GM12801 (cell line): ENCODE data around the gene PID1.

Source experiments
- TF ChIP-seq, protein P1 (sequence below): IDR thresholded peaks from one replicate; pipeline ENCODE4 v1.5.1; 2011; ENCODE audit warnings: control low read depth; ENCODE audit not compliant: insufficient read length; ENCODE audit errors: extremely low read depth

PID1 gene

GRCh38 chr2:229059331-229060033 lies 211.6 kb downstream of the PID1 start:
- TF ChIP-seq, protein P1, sequence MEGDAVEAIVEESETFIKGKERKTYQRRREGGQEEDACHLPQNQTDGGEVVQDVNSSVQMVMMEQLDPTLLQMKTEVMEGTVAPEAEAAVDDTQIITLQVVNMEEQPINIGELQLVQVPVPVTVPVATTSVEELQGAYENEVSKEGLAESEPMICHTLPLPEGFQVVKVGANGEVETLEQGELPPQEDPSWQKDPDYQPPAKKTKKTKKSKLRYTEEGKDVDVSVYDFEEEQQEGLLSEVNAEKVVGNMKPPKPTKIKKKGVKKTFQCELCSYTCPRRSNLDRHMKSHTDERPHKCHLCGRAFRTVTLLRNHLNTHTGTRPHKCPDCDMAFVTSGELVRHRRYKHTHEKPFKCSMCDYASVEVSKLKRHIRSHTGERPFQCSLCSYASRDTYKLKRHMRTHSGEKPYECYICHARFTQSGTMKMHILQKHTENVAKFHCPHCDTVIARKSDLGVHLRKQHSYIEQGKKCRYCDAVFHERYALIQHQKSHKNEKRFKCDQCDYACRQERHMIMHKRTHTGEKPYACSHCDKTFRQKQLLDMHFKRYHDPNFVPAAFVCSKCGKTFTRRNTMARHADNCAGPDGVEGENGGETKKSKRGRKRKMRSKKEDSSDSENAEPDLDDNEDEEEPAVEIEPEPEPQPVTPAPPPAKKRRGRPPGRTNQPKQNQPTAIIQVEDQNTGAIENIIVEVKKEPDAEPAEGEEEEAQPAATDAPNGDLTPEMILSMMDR, result no peak

DNA sequence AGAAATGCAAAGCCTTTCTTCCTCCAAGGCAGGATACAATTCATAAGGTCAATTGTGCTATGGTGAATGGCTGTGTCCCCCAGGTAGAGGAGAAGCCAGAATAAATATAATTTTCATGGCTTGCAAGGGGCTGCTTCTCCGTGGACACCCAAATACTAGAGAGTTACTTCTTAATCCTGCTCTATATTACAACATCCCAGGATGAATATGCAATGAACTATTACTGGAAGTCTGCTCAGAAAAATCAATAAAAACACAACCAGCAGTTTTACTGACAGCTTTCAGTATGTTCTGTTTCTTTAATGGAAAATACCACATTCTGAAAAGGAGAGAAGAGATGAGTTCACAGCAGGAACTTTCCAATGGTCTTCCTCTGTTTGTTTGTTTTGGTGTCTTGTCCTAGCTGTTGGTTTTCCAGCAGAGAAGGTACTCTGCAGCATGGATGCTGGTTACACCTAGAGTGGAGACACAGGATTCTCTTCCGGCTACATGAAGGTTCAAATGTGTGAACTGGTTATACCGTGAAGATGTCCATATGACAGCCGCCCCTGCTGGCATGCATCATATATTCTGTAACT lies 213.0 kb downstream of the PID1 start:
- TF ChIP-seq, protein P1, result no peak

- TF ChIP-seq, protein P1, result no peak
Measured at GRCh38 chr2:229054311-229054710, 216.8 kb downstream of the PID1 start.

DNA sequence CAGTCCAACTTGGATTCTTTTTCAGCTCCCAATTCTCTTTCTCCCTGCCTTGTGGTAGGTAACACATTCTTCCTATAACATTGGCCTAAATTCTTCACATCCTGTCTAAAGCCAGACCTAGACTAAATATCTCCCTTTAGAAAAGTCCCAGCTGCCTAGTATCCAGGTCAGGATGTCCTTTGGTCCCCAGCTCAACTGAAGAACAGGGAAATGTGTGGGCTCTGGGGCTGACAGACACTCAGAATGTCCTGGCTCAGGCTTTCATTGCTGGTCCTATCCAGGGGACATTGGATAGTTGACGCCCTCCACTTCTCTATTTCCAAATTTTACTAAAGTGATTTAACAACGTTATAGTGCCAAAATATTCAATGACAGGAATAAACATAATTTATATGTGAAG lies 219.3 kb downstream of the PID1 start:
- TF ChIP-seq, protein P1, result no peak

DNA sequence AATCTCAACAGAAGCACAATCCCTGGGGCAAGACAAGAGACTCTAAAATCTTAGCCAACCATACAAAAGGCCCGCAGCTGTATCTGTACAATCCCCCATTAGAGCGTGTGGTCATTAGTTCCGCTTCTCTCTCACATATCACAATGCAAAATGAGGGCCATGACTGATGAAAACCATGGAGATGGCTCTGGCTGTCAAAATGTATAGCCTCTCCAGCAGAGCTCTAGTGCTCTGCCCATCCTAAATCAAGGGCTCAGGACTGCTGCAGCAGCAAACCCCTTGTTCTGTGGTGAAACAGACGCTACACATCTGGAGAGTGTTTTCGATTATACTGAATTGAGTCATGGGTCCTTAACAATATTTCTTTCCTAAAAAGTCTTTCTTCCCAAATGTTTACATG lies 221.0 kb downstream of the PID1 start:
- TF ChIP-seq, protein P1, result no peak

DNA sequence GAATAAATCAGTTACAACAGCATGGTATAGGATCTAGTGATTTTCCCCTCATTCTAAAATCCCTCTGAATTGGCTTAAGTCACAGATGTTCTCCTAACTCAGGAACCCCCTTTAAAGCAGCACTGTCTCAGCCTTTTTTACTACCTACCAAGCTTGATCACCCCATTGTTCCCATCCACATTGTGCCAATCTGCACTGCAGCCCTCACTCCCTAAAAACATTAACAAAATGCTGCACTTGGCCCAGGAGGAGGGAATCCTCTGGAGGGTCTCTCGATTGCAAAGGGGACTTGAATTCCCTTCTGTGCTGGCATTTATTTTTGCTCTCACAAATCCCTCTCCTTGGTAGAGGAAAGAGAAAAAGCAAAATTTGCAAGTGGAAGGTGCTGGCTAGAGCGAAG lies 223.0 kb downstream of the PID1 start:
- TF ChIP-seq, protein P1, result no peak

- TF ChIP-seq, protein P1, result no peak
Measured at GRCh38 chr2:229045671-229046070, 225.4 kb downstream of the PID1 start.

DNA sequence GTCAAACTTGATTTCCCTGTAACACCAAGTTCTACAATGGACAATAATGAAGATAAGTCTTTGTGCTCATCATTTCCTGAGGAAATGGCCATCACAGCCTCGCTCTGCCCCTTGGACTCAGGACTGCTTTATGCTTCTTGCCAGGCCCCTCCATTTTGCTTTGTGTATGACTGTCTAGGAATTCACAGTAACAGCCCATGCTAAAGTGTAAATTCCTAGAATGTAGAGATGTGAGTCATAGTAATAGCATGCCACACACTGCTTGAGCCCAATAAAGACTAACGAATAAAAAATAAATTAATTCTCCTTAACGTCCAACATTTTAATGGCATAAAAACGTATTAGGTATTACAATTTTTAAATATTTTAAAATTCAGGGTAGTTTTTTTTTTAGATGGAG lies 226.5 kb downstream of the PID1 start:
- TF ChIP-seq, protein P1, result no peak
